Measurements from ENCODE around the gene PDGFB.

DNA sequence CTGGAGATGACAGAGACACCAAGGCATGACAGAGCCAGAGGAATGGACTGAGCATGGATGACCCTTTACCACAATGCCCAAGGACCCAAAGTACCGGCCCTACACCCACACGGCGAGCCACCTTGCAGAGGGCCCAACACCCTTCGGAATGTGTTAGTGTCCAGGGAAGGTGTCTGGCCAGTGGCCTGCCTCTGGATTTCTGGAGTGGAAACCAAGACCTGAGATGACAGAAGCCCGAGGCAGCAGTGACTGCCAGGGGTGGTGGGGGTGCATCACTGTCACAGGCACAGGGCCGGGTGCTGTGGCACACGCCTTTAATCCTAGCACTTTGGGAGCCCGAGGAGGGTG is 28.7 kb downstream of the PDGFB start:
- TF ChIP-seq POLR2A (IDR thresholded peaks at IDR 0.05; ENCODE audit: low read depth, low read length) (no peak), MAZ (IDR thresholded peaks at IDR 0.05; ENCODE audit: borderline replicate concordance, low read depth, low read length) (no peak), RAD21 (IDR thresholded peaks at IDR 0.05; ENCODE audit: low read length) (no peak), MAFK (IDR thresholded peaks at IDR 0.05; ENCODE audit: low read depth, low read length) (no peak), NFE2L2 (IDR thresholded peaks at IDR 0.05; ENCODE audit: low read depth, low read length) (no peak), MXI1 (IDR thresholded peaks at IDR 0.05; ENCODE audit: borderline replicate concordance, low read depth, low read length) (no peak), FOS (IDR thresholded peaks at IDR 0.05; ENCODE audit: low read depth, low read length) (no peak), RCOR1 (IDR thresholded peaks at IDR 0.05; ENCODE audit: insufficient replicate concordance, low read length) (no peak), SMC3 (IDR thresholded peaks at IDR 0.05; ENCODE audit: low read depth, low read length) (no peak), BHLHE40 (IDR thresholded peaks at IDR 0.05; ENCODE audit: low read depth, low read length) (no peak), RFX5 (IDR thresholded peaks at IDR 0.05; ENCODE audit: low read depth, low read length) (no peak)
- TF ChIP-seq, protein P1, sequence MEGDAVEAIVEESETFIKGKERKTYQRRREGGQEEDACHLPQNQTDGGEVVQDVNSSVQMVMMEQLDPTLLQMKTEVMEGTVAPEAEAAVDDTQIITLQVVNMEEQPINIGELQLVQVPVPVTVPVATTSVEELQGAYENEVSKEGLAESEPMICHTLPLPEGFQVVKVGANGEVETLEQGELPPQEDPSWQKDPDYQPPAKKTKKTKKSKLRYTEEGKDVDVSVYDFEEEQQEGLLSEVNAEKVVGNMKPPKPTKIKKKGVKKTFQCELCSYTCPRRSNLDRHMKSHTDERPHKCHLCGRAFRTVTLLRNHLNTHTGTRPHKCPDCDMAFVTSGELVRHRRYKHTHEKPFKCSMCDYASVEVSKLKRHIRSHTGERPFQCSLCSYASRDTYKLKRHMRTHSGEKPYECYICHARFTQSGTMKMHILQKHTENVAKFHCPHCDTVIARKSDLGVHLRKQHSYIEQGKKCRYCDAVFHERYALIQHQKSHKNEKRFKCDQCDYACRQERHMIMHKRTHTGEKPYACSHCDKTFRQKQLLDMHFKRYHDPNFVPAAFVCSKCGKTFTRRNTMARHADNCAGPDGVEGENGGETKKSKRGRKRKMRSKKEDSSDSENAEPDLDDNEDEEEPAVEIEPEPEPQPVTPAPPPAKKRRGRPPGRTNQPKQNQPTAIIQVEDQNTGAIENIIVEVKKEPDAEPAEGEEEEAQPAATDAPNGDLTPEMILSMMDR (conservative IDR thresholded peaks at IDR 0.05; ENCODE audit: low read depth, low read length), result no peak
- TF ChIP-seq, protein P2, sequence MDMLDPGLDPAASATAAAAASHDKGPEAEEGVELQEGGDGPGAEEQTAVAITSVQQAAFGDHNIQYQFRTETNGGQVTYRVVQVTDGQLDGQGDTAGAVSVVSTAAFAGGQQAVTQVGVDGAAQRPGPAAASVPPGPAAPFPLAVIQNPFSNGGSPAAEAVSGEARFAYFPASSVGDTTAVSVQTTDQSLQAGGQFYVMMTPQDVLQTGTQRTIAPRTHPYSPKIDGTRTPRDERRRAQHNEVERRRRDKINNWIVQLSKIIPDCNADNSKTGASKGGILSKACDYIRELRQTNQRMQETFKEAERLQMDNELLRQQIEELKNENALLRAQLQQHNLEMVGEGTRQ (IDR thresholded peaks at IDR 0.05; ENCODE audit: low read depth, low read length), result no peak
- TF ChIP-seq, protein P3, sequence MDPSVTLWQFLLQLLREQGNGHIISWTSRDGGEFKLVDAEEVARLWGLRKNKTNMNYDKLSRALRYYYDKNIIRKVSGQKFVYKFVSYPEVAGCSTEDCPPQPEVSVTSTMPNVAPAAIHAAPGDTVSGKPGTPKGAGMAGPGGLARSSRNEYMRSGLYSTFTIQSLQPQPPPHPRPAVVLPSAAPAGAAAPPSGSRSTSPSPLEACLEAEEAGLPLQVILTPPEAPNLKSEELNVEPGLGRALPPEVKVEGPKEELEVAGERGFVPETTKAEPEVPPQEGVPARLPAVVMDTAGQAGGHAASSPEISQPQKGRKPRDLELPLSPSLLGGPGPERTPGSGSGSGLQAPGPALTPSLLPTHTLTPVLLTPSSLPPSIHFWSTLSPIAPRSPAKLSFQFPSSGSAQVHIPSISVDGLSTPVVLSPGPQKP (IDR thresholded peaks at IDR 0.05; ENCODE audit: borderline replicate concordance, low read depth, low read length), result no peak

All from IMR-90 (cell line).